ENCODE measurements around the gene SCNN1G.
"Not testable (repeated sequence)": the region's sequence is repeated elsewhere in the genome, so short reads cannot be mapped to it uniquely, and the experiment has no call there.

The SCNN1G gene

GRCh38 chr16:23236983-23237382 lies 54.4 kb downstream of the SCNN1G start:
- no peak for DNase-seq (ENCODE audit: low read depth)
- H3K4me3 ChIP-seq (ENCODE audit: low read length): no peak overlapping the region
- no peak for TF ChIP-seq CTCF (IDR thresholded peaks at IDR 0.05; ENCODE audit: insufficient read depth, low read depth, low read length, missing control alignments)

GRCh38 chr16:23240994-23241393 lies 58.4 kb downstream of the SCNN1G start:
- no peak overlapping the region for H3K4me3 ChIP-seq (ENCODE audit: low read length)
- no peak for TF ChIP-seq CTCF (IDR thresholded peaks at IDR 0.05; ENCODE audit: insufficient read depth, low read depth, low read length, missing control alignments)
- DNase-seq (ENCODE audit: low read depth): no peak

GRCh38 chr16:23244122-23244521 lies 61.6 kb downstream of the SCNN1G start:
- TF ChIP-seq CTCF (IDR thresholded peaks at IDR 0.05; ENCODE audit: insufficient read depth, low read depth, low read length, missing control alignments): no peak
- H3K4me3 ChIP-seq (ENCODE audit: low read length): no peak overlapping the region
- DNase-seq (ENCODE audit: low read depth): no peak

- TF ChIP-seq CTCF (IDR thresholded peaks at IDR 0.05; ENCODE audit: insufficient read depth, low read depth, low read length, missing control alignments): no peak
- H3K4me3 ChIP-seq (ENCODE audit: low read length): no peak overlapping the region
- no peak for DNase-seq (ENCODE audit: low read depth)
Observed at GRCh38 chr16:23245268-23245667, 62.7 kb downstream of the SCNN1G start.

- TF ChIP-seq CTCF (IDR thresholded peaks at IDR 0.05; ENCODE audit: insufficient read depth, low read depth, low read length, missing control alignments): no peak
- no peak overlapping the region for H3K4me3 ChIP-seq (ENCODE audit: low read length)
- DNase-seq (ENCODE audit: low read depth): no peak
Observed at GRCh38 chr16:23248261-23249194, 66.0 kb downstream of the SCNN1G start.

GRCh38 chr16:23249830-23250229 lies 67.3 kb downstream of the SCNN1G start:
- no peak overlapping the region for H3K4me3 ChIP-seq (ENCODE audit: low read length)
- no peak for DNase-seq (ENCODE audit: low read depth)
- no peak for TF ChIP-seq CTCF (IDR thresholded peaks at IDR 0.05; ENCODE audit: insufficient read depth, low read depth, low read length, missing control alignments)

- DNase-seq (ENCODE audit: low read depth): no peak
- no peak overlapping the region for H3K4me3 ChIP-seq (ENCODE audit: low read length)
- no peak for TF ChIP-seq CTCF (IDR thresholded peaks at IDR 0.05; ENCODE audit: insufficient read depth, low read depth, low read length, missing control alignments)
Observed at GRCh38 chr16:23252310-23252709, 69.8 kb downstream of the SCNN1G start.

GRCh38 chr16:23253650-23254049 lies 71.1 kb downstream of the SCNN1G start:
- not testable (repeated sequence) for DNase-seq (ENCODE audit: low read depth); H3K4me3 ChIP-seq (ENCODE audit: low read length)

All from epithelial cell of esophagus (primary cell).